Measurements from ENCODE around the gene CCDC15. TPM values are rescaled to one million over a fixed set of nuclear protein-coding genes. Genes with fewer than 3 reads are reported as not detected.
"Not testable (repeated sequence)": the region's sequence is repeated elsewhere in the genome, so short reads cannot be mapped to it uniquely, and the experiment has no call there.

The CCDC15 gene
- total RNA-seq, 2 donors from 2014 or later = 0.53 to 1.2 TPM

GRCh38 chr11:124937336-124937935 lies 16.6 kb upstream of the CCDC15 start:
- no peak for ATAC-seq
- intact Hi-C loops (cut with DNase I, micrococcal nuclease) = no loop called here
- DNase-seq = no peak

GRCh38 chr11:124938206-124938765 lies 15.7 kb upstream of the CCDC15 start:
- intact Hi-C loops (cut with DNase I, micrococcal nuclease) = no loop called here
- ATAC-seq = no peak
- DNase-seq = no peak

- ATAC-seq (no peak), DNase-seq (no peak)
- intact Hi-C loops (cut with DNase I, micrococcal nuclease) = no loop called here
These were observed 15.0 kb upstream of the CCDC15 start for GRCh38 chr11:124938970-124939369.

GRCh38 chr11:124941703-124942102 lies 12.3 kb upstream of the CCDC15 start:
- intact Hi-C loops (cut with DNase I, micrococcal nuclease) = no loop called here
- no peak for ATAC-seq
- DNase-seq = no peak

DNA sequence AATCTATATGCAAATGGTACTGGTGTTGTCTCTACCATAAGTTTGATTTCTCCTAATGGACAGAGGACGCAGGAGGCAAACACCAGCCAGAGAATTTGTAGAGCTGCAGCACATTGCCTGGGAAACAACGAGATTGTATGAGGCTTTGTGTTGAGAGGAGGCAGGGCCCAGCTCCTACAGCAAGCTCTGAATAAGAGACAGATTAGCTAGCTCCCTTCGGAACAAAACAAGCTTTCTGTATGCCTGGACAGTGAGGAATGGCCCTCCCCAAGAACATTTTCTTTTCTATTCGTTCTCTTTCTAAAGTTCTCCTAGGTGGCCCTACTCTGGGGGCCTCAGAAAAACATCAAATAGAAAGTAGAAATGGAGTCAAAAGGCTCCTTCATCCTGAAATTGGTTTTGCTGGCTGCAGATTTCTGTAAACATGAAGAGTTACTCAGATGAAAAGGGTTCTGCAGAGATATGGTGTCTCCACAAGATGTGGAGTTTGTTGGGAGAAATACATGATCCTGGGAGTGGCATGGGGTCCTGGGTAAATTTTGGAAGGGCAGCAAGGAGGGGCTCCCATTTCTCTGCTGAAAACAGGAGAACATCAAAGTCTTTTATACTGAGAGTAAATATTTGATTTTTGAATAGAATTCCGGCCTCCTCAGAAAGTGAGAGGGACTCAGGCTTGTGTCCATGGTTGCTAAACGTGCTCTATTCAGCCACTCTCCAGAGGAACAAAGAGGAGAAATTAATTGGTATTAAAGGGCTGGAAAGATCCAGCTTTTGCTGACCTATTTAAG lies 11.3 kb upstream of the CCDC15 start:
- ATAC-seq = no peak
- no peak for DNase-seq
- intact Hi-C loops (cut with DNase I, micrococcal nuclease) = no loop called here

- DNase-seq (no peak), ATAC-seq (no peak)
- intact Hi-C loops (cut with DNase I, micrococcal nuclease) = no loop called here
These were observed 10.8 kb upstream of the CCDC15 start for GRCh38 chr11:124943254-124943616.

DNA sequence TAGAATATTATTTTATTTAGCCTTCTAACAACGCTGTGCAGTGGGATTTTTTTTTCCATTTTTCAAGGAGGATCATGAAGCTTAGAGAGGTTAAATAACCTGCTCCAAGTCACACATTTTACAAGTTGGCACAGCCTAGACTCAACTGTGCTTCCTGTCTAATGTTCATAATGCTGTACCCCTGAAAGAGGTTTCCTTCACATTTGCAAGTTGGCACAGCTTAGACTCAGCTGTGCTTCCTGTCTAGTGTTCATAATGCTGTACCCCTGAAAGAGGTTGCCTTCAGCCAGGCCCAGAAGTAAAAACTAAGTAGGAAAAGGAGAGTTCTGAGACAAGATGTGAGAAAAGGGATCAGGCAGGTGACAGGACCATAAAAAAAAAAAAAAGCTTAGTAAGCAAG lies 10.3 kb upstream of the CCDC15 start:
- DNase-seq (no peak), ATAC-seq (no peak)
- intact Hi-C loops (cut with DNase I, micrococcal nuclease) = no loop called here

DNA sequence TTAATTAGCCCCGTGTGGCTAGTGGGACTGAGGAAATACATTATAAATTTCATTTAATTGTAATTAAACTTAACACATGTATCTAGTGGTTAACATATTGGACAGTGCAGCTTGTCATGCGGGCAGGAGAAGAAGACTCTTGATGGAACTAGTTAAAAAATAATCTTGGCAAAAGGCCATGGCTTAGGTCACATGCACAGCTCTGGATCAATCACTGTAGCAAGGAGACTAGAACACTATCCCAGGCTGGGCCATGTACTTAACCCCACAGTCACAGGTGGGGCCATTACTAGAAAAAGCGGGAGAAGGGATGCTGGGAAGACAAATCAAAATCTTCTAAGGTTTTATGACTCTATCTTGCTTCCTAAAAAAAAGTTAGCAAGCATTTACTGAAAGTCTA lies 9.4 kb upstream of the CCDC15 start:
- intact Hi-C loops (cut with DNase I, micrococcal nuclease) = no loop called here
- ATAC-seq (no peak), DNase-seq (no peak)

DNA sequence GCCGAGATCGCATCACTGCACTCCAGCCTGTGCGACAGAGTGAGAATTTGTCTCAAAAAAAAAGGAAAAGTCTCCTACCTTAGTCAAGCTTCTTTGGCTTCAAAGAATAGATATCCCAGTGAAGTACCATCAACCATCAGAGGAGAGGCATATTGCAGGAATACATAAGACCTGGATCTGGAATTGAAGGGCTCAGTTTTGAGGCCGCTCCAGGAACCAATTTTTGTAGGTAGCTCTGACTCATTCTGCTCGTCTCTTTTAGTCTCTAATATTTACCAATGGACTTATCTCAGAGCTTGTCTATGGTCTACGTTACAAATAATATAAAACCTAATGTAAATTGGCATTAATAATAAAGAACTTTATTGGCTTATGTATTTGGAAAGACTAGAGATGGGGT lies 8.2 kb upstream of the CCDC15 start:
- intact Hi-C loops (cut with DNase I, micrococcal nuclease) = no loop called here
- ATAC-seq = no peak
- no peak for DNase-seq

GRCh38 chr11:124946735-124947141 lies 7.3 kb upstream of the CCDC15 start:
- ATAC-seq = no peak
- intact Hi-C loops (cut with DNase I, micrococcal nuclease) = no loop called here
- no peak for DNase-seq

DNA sequence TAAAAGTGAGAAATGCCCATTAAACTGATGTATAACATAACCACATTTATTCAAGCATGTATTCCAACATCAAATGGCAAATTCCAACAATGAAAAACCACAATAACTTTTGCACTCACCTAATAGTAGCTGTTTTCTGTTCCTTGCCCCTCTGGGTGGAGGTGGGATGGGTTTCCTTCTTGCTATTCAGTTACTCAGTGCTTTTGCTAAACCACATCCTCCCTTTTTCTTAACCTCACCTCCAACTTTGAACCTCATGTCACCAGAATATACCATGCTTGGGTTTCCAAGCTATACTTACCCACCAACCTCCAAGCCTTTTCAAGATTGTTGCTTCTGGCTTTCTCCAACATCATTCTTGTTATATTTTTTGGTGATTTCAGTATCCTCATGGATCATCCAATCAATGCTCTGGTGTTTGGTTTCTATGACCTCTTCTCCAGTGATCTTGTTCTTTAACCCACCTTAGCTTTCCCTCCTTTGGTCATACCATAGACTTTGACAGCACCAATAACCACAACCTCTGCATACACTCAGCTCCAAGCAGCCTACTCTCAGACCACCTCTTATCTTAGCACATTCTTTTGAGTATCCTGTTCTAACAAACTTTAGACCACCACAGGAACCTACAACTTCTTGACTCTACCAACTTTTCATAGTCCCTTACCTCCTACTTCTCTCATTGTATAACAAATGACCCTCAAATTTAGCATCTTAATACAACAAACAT lies 3.2 kb upstream of the CCDC15 start:
- ATAC-seq = no peak
- intact Hi-C loops (cut with DNase I, micrococcal nuclease) = no loop called here
- DNase-seq = no peak

GRCh38 chr11:124951341-124951740 lies 2.7 kb upstream of the CCDC15 start:
- intact Hi-C loops (cut with DNase I, micrococcal nuclease) = no loop called here
- ATAC-seq (no peak), DNase-seq (no peak)

GRCh38 chr11:124954590-124954955 lies 571 bp downstream of the CCDC15 start:
- no peak for ATAC-seq
- no peak for DNase-seq
- intact Hi-C loops (cut with DNase I, micrococcal nuclease) = no loop called here

DNA sequence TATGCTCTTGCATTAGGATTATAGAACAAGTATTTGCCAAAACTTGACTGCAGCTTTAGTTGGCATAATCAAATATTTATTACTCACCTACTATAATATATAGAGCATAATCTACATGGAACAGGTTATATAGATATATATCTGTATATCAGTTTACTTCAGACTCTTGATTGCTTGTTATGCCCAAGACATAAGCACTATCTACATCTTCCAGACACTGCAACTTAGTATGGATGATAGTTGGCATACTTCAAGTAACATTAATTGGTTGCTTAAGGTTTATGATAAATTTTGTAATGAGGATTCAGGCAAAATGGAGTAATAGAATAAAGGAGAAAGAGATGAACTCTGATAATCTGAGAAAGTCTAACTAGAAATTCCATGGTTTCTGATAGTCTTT lies 1.0 kb downstream of the CCDC15 start:
- DNase-seq = no peak
- intact Hi-C loops (cut with DNase I, micrococcal nuclease) = no loop called here

DNA sequence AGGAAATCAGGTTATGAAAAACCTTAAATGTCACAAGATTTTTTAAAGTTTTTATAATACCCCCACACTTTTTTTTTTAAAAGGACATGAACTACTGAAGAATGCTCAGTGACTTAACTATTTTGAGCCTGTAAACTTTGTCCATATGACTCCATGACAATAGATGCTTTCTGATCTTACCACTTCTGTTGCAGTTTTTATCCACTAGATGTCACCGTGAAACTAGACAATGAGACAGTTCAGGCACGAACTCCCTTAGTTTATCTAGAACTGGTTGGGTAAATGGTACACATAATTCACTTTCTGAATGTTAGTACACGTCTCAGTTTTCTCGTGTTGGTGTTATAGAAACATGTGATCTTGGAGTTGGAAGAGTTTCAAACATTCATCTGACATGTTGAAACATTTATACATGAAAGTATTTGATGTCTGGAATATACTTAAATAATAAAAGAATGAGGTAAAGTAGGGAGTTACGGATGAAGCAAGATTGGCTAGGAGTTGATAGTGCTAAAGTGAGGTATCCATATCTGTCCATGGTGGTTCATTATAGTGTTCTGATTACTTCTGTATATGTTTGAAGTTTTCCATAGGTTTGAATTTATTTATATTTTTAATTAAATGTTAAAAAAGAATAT lies 8.1 kb downstream of the CCDC15 start:
- intact Hi-C loops (cut with DNase I, micrococcal nuclease) = no loop called here
- ATAC-seq = peak; percentile 89
- no peak for DNase-seq

More for the DNA sequence above, 1.0 kb downstream of the CCDC15 start:
- ATAC-seq = no peak

- DNase-seq; intact Hi-C loops (cut with DNase I, micrococcal nuclease); ATAC-seq: not testable (repeated sequence)
These were observed 14.2 kb downstream of the CCDC15 start for GRCh38 chr11:124968197-124968596.

DNA sequence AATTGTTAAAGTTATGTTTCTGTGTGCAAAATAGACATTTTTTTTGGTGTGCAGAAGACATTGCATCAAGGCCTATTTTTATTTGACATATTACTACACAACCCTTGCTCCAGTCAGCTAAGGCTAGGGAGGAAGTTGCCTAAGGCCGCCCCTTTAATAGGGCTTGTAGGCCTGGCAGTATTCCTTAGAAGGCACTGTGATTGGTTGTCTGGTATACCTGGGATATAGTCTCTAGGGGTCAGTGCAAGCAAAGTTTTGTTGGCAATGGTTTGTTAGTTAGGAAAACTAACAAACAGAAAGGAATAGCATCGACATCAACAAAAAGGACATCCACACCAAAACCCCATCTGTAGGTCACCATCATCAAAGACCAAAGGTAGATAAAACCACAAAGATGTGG lies 16.9 kb downstream of the CCDC15 start:
- DNase-seq = no peak
- ATAC-seq = peak; percentile 63
- intact Hi-C loops (cut with DNase I, micrococcal nuclease) = no loop called here

DNA sequence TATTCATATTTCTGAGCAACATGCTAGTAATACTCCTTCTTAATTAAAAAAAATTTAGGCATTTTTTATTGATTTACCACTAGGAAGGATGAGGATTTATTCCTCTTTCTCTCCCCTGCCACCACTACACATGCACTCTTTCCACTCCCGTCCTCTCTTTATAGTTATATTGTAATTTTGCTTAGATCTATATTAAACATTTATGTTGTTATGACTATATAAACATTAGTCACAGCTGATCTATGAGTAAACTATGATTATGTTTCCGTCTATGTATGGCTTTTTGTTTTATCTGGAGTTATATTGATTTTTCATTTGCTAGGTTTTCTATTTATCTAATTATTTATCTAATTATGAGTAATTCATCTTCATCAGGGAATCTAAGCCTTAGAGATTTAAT lies 17.8 kb downstream of the CCDC15 start:
- DNase-seq = no peak

GRCh38 chr11:124976531-124976930 lies 22.5 kb downstream of the CCDC15 start:
- DNase-seq = no peak
- ATAC-seq = no peak
- intact Hi-C loops (cut with DNase I, micrococcal nuclease) = no loop called here

More for the DNA sequence above, 17.8 kb downstream of the CCDC15 start:
- intact Hi-C loops (cut with DNase I, micrococcal nuclease) = no loop called here
- no peak for ATAC-seq
